ENCODE data around the gene PSMD6. TPM values are rescaled to one million over a fixed set of nuclear protein-coding genes. Genes with fewer than 3 reads are reported as not detected.
A peak's percentile ranks its signal among the peaks of the same experiment; 100 is the strongest.

The PSMD6 gene
- total RNA-seq, 1 donor from 2014 or later = 88.7 TPM

DNA sequence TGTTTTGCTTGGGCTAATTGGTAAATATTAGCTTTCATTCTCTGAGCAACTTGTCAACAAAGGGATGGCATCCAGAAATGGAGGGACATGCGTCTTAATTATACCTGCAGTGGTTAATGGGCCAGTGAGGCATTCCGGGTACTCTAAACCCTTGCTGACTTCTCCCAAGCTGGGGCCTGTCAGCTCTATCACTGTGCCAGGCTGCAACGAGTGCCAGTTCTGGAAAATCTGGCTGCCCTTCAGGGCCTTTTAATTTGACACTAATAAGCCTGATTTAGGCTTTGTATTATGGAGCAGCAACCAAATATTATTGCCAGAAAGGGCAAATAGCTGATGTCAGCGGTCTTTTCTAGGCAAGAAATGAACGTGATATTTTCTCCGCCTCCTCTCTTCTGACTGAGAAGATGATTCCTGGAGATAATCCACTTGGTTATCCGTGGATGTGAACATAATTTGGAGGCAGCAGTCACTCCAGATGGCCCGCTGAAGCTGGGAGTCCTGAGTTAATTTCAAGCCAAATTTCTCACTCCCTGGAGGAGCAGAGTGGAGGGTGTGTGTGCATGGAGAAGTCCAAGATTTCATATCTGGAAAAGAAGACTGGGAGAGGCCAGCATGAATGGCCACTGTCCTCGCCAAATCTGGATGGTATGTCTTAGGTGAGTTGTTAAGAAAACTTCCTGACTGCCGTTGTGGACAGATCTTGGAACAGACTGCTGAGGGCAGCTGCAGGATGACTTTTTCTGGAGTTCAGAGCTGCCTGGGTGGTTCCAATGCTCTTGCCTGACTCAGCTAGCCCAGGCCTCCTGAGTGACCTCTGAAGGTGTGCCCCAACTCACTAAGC, 44.4 kb upstream of the PSMD6 start:
- Histone ChIP-seq H3K27me3 (ENCODE audit: insufficient read depth, low read length) (no peaks in the 10 kb centered on the region), H3K4me3 (ENCODE audit: insufficient read depth, low read depth, low read length) (no peak overlapping the region), H3K4me2 (ENCODE audit: low read length) (peak overlapping the region; percentile 20), H3K9ac (ENCODE audit: low read length) (no peak overlapping the region), H4K20me1 (ENCODE audit: insufficient read depth, low read length) (no peaks in the 10 kb centered on the region), H3K36me3 (ENCODE audit: insufficient read depth, low read length) (no peaks in the 10 kb centered on the region), H3K27ac (ENCODE audit: low read depth, low read length) (no peak overlapping the region), H3K9me3 (ENCODE audit: insufficient read depth, low read depth, low read length) (no peaks in the 10 kb centered on the region), H3K4me1 (ENCODE audit: insufficient read depth, low read length) (peaks cover 21% of the 10 kb centered on the region), H2AFZ (ENCODE audit: low read depth, low read length) (no peak overlapping the region), H3K79me2 (ENCODE audit: insufficient read depth, low read length) (no peaks in the 10 kb centered on the region)
- H3K36me3 Mint-ChIP-seq (ENCODE audit: low read depth, unreplicated experiment) = peaks cover 2% of the 10 kb centered on the region
- H3K9me3 Mint-ChIP-seq (ENCODE audit: unreplicated experiment) = peaks cover 2% of the 10 kb centered on the region
- FAIRE-seq = no peak
- no peak for DNase-seq (ENCODE audit: low read depth)
- H3K4me3 Mint-ChIP-seq (ENCODE audit: unreplicated experiment) = no peak overlapping the region
- H3K27me3 Mint-ChIP-seq (ENCODE audit: low read depth, unreplicated experiment) = no peaks in the 10 kb centered on the region
- H3K4me1 Mint-ChIP-seq (ENCODE audit: low read depth, unreplicated experiment) = peaks cover 19% of the 10 kb centered on the region
- TF ChIP-seq, protein P1, sequence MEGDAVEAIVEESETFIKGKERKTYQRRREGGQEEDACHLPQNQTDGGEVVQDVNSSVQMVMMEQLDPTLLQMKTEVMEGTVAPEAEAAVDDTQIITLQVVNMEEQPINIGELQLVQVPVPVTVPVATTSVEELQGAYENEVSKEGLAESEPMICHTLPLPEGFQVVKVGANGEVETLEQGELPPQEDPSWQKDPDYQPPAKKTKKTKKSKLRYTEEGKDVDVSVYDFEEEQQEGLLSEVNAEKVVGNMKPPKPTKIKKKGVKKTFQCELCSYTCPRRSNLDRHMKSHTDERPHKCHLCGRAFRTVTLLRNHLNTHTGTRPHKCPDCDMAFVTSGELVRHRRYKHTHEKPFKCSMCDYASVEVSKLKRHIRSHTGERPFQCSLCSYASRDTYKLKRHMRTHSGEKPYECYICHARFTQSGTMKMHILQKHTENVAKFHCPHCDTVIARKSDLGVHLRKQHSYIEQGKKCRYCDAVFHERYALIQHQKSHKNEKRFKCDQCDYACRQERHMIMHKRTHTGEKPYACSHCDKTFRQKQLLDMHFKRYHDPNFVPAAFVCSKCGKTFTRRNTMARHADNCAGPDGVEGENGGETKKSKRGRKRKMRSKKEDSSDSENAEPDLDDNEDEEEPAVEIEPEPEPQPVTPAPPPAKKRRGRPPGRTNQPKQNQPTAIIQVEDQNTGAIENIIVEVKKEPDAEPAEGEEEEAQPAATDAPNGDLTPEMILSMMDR (IDR thresholded peaks at IDR 0.05; ENCODE audit: insufficient read depth, low read depth, low read length) = no peak
- TF ChIP-seq EZH2 (IDR thresholded peaks at IDR 0.05; ENCODE audit: insufficient read depth, low read length) = no peak
- no peak overlapping the region for H3K27ac Mint-ChIP-seq (ENCODE audit: unreplicated experiment)

DNA sequence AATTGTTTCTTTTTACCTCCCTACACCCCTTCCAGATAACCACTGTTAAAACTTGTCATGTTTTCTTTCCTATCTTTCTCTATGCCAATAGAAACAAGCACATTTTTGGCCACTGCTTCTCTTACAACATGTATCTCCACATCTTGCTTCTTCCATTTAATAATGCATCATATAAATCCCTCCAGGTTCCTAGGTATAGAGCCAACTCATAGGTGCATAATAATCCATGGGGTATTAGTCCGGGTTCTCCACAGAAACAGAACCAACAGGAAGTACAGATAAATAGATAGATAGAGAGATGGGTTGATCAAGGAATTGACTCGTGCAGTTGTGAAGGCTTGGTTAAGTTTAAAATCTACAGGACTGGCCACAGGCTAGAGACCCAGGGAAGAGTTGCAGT, 41.5 kb upstream of the PSMD6 start:
- peaks cover 12% of the 10 kb centered on the region for H3K4me1 Mint-ChIP-seq (ENCODE audit: low read depth, unreplicated experiment)
- H3K36me3 Mint-ChIP-seq (ENCODE audit: low read depth, unreplicated experiment) = no peaks in the 10 kb centered on the region
- Histone ChIP-seq H4K20me1 (ENCODE audit: insufficient read depth, low read length) (no peaks in the 10 kb centered on the region), H3K36me3 (ENCODE audit: insufficient read depth, low read length) (no peaks in the 10 kb centered on the region), H3K27me3 (ENCODE audit: insufficient read depth, low read length) (no peaks in the 10 kb centered on the region), H3K4me3 (ENCODE audit: insufficient read depth, low read depth, low read length) (no peak overlapping the region), H3K4me1 (ENCODE audit: insufficient read depth, low read length) (peaks cover 22% of the 10 kb centered on the region), H3K9me3 (ENCODE audit: insufficient read depth, low read depth, low read length) (no peaks in the 10 kb centered on the region), H3K9ac (ENCODE audit: low read length) (no peak overlapping the region), H3K27ac (ENCODE audit: low read depth, low read length) (no peak overlapping the region), H3K4me2 (ENCODE audit: low read length) (no peak overlapping the region), H2AFZ (ENCODE audit: low read depth, low read length) (no peak overlapping the region), H3K79me2 (ENCODE audit: insufficient read depth, low read length) (no peaks in the 10 kb centered on the region)
- H3K9me3 Mint-ChIP-seq (ENCODE audit: unreplicated experiment) = no peaks in the 10 kb centered on the region
- no peak for DNase-seq (ENCODE audit: low read depth)
- FAIRE-seq = no peak
- H3K27me3 Mint-ChIP-seq (ENCODE audit: low read depth, unreplicated experiment) = no peaks in the 10 kb centered on the region
- TF ChIP-seq, protein P1 (IDR thresholded peaks at IDR 0.05; ENCODE audit: insufficient read depth, low read depth, low read length) = no peak
- no peak for TF ChIP-seq EZH2 (IDR thresholded peaks at IDR 0.05; ENCODE audit: insufficient read depth, low read length)
- H3K27ac Mint-ChIP-seq (ENCODE audit: unreplicated experiment) = no peak overlapping the region
- no peak overlapping the region for H3K4me3 Mint-ChIP-seq (ENCODE audit: unreplicated experiment)

DNA sequence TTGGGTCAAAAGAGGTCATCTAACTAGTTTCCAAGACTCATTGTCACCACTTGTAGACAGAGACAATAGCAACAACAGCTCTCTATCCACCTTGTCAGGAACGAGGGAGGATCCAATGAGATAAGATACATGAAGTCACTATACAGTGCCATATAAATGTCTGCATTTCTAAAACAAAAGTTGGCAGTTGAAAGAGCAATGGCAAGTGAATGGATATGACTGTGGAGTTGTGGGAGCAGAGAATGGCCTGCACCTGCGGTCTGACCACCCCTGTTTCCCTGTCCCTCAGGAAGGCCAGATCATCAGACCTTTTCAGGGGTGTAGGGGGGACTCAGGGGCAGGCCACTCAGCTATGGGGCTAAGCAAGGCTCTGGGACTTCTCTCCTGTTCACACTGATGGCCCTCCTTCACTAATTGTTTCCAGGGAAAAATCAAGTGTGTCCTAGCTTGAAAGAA, 40.7 kb upstream of the PSMD6 start:
- Histone ChIP-seq H3K4me1 (ENCODE audit: insufficient read depth, low read length) (peaks cover 22% of the 10 kb centered on the region), H2AFZ (ENCODE audit: low read depth, low read length) (no peak overlapping the region), H3K27ac (ENCODE audit: low read depth, low read length) (peak overlapping the region; percentile 54), H4K20me1 (ENCODE audit: insufficient read depth, low read length) (no peaks in the 10 kb centered on the region), H3K27me3 (ENCODE audit: insufficient read depth, low read length) (no peaks in the 10 kb centered on the region), H3K4me2 (ENCODE audit: low read length) (peak overlapping the region; percentile 64), H3K9ac (ENCODE audit: low read length) (no peak overlapping the region), H3K9me3 (ENCODE audit: insufficient read depth, low read depth, low read length) (no peaks in the 10 kb centered on the region), H3K4me3 (ENCODE audit: insufficient read depth, low read depth, low read length) (no peak overlapping the region), H3K79me2 (ENCODE audit: insufficient read depth, low read length) (no peaks in the 10 kb centered on the region), H3K36me3 (ENCODE audit: insufficient read depth, low read length) (no peaks in the 10 kb centered on the region)
- peak; percentile 88 for FAIRE-seq
- Mint-ChIP-seq H3K27ac (ENCODE audit: unreplicated experiment) (no peak overlapping the region), H3K36me3 (ENCODE audit: low read depth, unreplicated experiment) (no peaks in the 10 kb centered on the region), H3K4me1 (ENCODE audit: low read depth, unreplicated experiment) (peaks cover 12% of the 10 kb centered on the region), H3K9me3 (ENCODE audit: unreplicated experiment) (no peaks in the 10 kb centered on the region), H3K27me3 (ENCODE audit: low read depth, unreplicated experiment) (no peaks in the 10 kb centered on the region), H3K4me3 (ENCODE audit: unreplicated experiment) (no peak overlapping the region)
- no peak for DNase-seq (ENCODE audit: low read depth)
- no peak for TF ChIP-seq EZH2 (IDR thresholded peaks at IDR 0.05; ENCODE audit: insufficient read depth, low read length)
- TF ChIP-seq, protein P1 (IDR thresholded peaks at IDR 0.05; ENCODE audit: insufficient read depth, low read depth, low read length) = no peak

All from astrocyte (in vitro differentiated cells and primary cell).